ENCODE results near the gene CACNA1A. TPM values are rescaled to one million over a fixed set of nuclear protein-coding genes. Genes with fewer than 3 reads are reported as not detected.

Gene CACNA1A
- total RNA-seq: 0.44 TPM
- long read RNA-seq: 0 reads

GRCh38 chr19:13506471-13506820, at the start of gene CACNA1A:
TSS of gene CACNA1A (minus strand) at chr19:13506479. CDS start at chr19:13506224, 255 bp downstream.
- peaks cover 98% of the 10 kb centered on the region for H3K27me3 ChIP-seq (ENCODE audit: low read depth)
- intact Hi-C loops (cut with micrococcal nuclease): no loop called here
- H3K4me1 ChIP-seq: peaks cover 10% of the 10 kb centered on the region
- no peak for TF ChIP-seq CTCF (IDR thresholded peaks at IDR 0.05; ENCODE audit: borderline replicate concordance)
- peak within 1 kb of the TSS; percentile 60 for H3K4me3 ChIP-seq
- H3K27ac ChIP-seq (replicated peaks): no peak within 1 kb of the TSS
- H3K36me3 ChIP-seq: no peaks in the 10 kb centered on the region
- no peaks in the 10 kb centered on the region for H3K9me3 ChIP-seq (replicated peaks)
- DNase-seq: no peak

- intact Hi-C loops (cut with micrococcal nuclease): no loop called here
- DNase-seq: no peak
- peaks cover 94% of the 10 kb centered on the region for H3K27me3 ChIP-seq (ENCODE audit: low read depth)
- no peaks in the 10 kb centered on the region for H3K36me3 ChIP-seq
- TF ChIP-seq CTCF (IDR thresholded peaks at IDR 0.05; ENCODE audit: borderline replicate concordance): no peak
- no peak overlapping the region for H3K4me3 ChIP-seq
- peaks cover 2% of the 10 kb centered on the region for H3K9me3 ChIP-seq (replicated peaks)
- no peak overlapping the region for H3K27ac ChIP-seq (replicated peaks)
- H3K4me1 ChIP-seq: no peaks in the 10 kb centered on the region
Observed at GRCh38 chr19:13554506-13555240, 48.4 kb upstream of the CACNA1A start.

GRCh38 chr19:13553880-13554400, 47.7 kb upstream of the CACNA1A start:
- intact Hi-C loops (cut with micrococcal nuclease): no loop called here
- Histone ChIP-seq H3K4me1 (no peaks in the 10 kb centered on the region), H3K27me3 (ENCODE audit: low read depth) (peaks cover 95% of the 10 kb centered on the region), H3K27ac (replicated peaks) (no peak overlapping the region), H3K4me3 (no peak overlapping the region), H3K9me3 (replicated peaks) (no peaks in the 10 kb centered on the region), H3K36me3 (no peaks in the 10 kb centered on the region)
- DNase-seq: no peak
- no peak for TF ChIP-seq CTCF (IDR thresholded peaks at IDR 0.05; ENCODE audit: borderline replicate concordance)

- H3K27ac ChIP-seq (replicated peaks): no peak overlapping the region
- no peak for TF ChIP-seq CTCF (IDR thresholded peaks at IDR 0.05; ENCODE audit: borderline replicate concordance)
- DNase-seq: no peak
- intact Hi-C loops (cut with micrococcal nuclease): no loop called here
- H3K4me3 ChIP-seq: no peak overlapping the region
- H3K27me3 ChIP-seq (ENCODE audit: low read depth): peaks cover 76% of the 10 kb centered on the region
- H3K9me3 ChIP-seq (replicated peaks): peaks cover 26% of the 10 kb centered on the region
- H3K4me1 ChIP-seq: no peaks in the 10 kb centered on the region
- no peaks in the 10 kb centered on the region for H3K36me3 ChIP-seq
Observed at GRCh38 chr19:13548131-13548530, 41.9 kb upstream of the CACNA1A start.

- intact Hi-C loops (cut with micrococcal nuclease): no loop called here
Observed at GRCh38 chr19:13547102-13547501, 40.8 kb upstream of the CACNA1A start.

More at GRCh38 chr19:13547102-13547501, 40.8 kb upstream of the CACNA1A start:
- TF ChIP-seq CTCF (IDR thresholded peaks at IDR 0.05; ENCODE audit: borderline replicate concordance): no peak
- no peak for DNase-seq
- H3K9me3 ChIP-seq (replicated peaks): peaks cover 30% of the 10 kb centered on the region
- H3K27me3 ChIP-seq (ENCODE audit: low read depth): peaks cover 66% of the 10 kb centered on the region
- H3K36me3 ChIP-seq: no peaks in the 10 kb centered on the region
- no peaks in the 10 kb centered on the region for H3K4me1 ChIP-seq
- no peak overlapping the region for H3K4me3 ChIP-seq
- no peak overlapping the region for H3K27ac ChIP-seq (replicated peaks)

Measured in left ventricle myocardium inferior (tissue), 1 donor.